C1 segment of cervical spinal cord (tissue), 14 donors: ENCODE measurements around the gene ASTN2.

Experiments used
- DNase-seq, 14 donors: peaks; one replicate each; lab custom pipeline; 2025; lab: John Stamatoyannopoulos, UW

The ASTN2 gene

GRCh38 chr9:117414220-117414905 lies 494 bp downstream of the ASTN2 start:
- peak in 9 of 14 donors; percentile 38 to 78 (median 50) for DNase-seq

- peak in 6 of 14 donors; percentile 19 to 49 (median 24) for DNase-seq
Observed at GRCh38 chr9:117413346-117414219, 1.3 kb downstream of the ASTN2 start.

GRCh38 chr9:117412841-117413240 lies 2.0 kb downstream of the ASTN2 start:
- DNase-seq, result peak in 3 of 14 donors; percentile 20 to 60 (median 28)

- peak in 2 of 14 donors; percentile 52 to 85 for DNase-seq
Observed at GRCh38 chr9:117412006-117412715, 2.7 kb downstream of the ASTN2 start.

- DNase-seq, result peak in 11 of 14 donors; percentile 13 to 76 (median 54)
Observed at GRCh38 chr9:117411547-117411946, 3.3 kb downstream of the ASTN2 start.

- no peak for DNase-seq
Observed at GRCh38 chr9:117409321-117409720, 5.5 kb downstream of the ASTN2 start.

GRCh38 chr9:117407436-117408022 lies 7.3 kb downstream of the ASTN2 start:
- DNase-seq, result peak in 5 of 14 donors; percentile 3 to 53 (median 34)

- peak in 5 of 14 donors; percentile 9 to 72 (median 24) for DNase-seq
Observed at GRCh38 chr9:117405950-117406705, 8.7 kb downstream of the ASTN2 start.

GRCh38 chr9:117403848-117404247 lies 11.0 kb downstream of the ASTN2 start:
- no peak for DNase-seq

GRCh38 chr9:117403403-117403811 lies 11.4 kb downstream of the ASTN2 start:
- peak in 12 of 14 donors; percentile 30 to 82 (median 60) for DNase-seq

GRCh38 chr9:117400171-117400570 lies 14.7 kb downstream of the ASTN2 start:
- peak in 1 of 14 donors; percentile 35 for DNase-seq

- DNase-seq, result no peak
Observed at GRCh38 chr9:117395151-117395650, 19.7 kb downstream of the ASTN2 start.

GRCh38 chr9:117394655-117395054 lies 20.2 kb downstream of the ASTN2 start:
- DNase-seq, result no peak

GRCh38 chr9:117392992-117393391 lies 21.9 kb downstream of the ASTN2 start:
- no peak for DNase-seq

- DNase-seq, result no peak
Observed at GRCh38 chr9:117387422-117387821, 27.4 kb downstream of the ASTN2 start.

GRCh38 chr9:117379341-117379740 lies 35.5 kb downstream of the ASTN2 start:
- DNase-seq, result no peak

- DNase-seq, result peak in 1 of 14 donors; percentile 21
Observed at GRCh38 chr9:117377046-117377445, 37.8 kb downstream of the ASTN2 start.

GRCh38 chr9:117375956-117376355 lies 38.9 kb downstream of the ASTN2 start:
- DNase-seq, result no peak

- no peak for DNase-seq
Observed at GRCh38 chr9:117374076-117374725, 40.7 kb downstream of the ASTN2 start.

GRCh38 chr9:117368684-117369230 lies 46.1 kb downstream of the ASTN2 start:
- no peak for DNase-seq
